Liver (tissue), 9 donors: Measurements from ENCODE around the gene DDHD1. TPM values are rescaled to one million over a fixed set of nuclear protein-coding genes. Genes with fewer than 3 reads are reported as not detected.

Experiments used
- DNase-seq: peaks from one replicate; pipeline ENCODE4 v3.0.0-alpha.2; 2017; ENCODE audit warnings: low spot score
- H3K27ac ChIP-seq, 2 donors: one replicate each; pipeline ENCODE4 v1.7.0; 2013; ENCODE audit warnings: inconsistent platforms in 2 of 2, low read length in 2 of 2, control low read depth in 1 of 2, low read depth in 1 of 2, mild to moderate bottlenecking in 1 of 2
- H3K27me3 ChIP-seq, 4 donors: one replicate each; pipeline versions ENCODE4 v1.6.1 to v1.7.0; 2013; ENCODE audit warnings: low read length in 3 of 4, inconsistent platforms in 1 of 4, mild to moderate bottlenecking in 1 of 4, moderate library complexity in 1 of 4; ENCODE audit not compliant: control insufficient read depth in 4 of 4, insufficient read depth in 4 of 4
- H3K36me3 ChIP-seq, 4 donors: one replicate each; pipeline versions ENCODE4 v1.6.1 to v1.7.0; 2013; ENCODE audit warnings: low read length in 3 of 4, mild to moderate bottlenecking in 3 of 4, low read depth in 1 of 4, moderate library complexity in 1 of 4; ENCODE audit not compliant: control insufficient read depth in 4 of 4, insufficient read depth in 3 of 4
- H3K4me1 ChIP-seq, 4 donors: one replicate each; pipeline versions ENCODE4 v1.6.1 to v1.7.0; 2013; ENCODE audit warnings: low read length in 3 of 4, mild to moderate bottlenecking in 3 of 4, moderate library complexity in 1 of 4; ENCODE audit not compliant: control insufficient read depth in 4 of 4, insufficient read depth in 4 of 4
- H3K4me3 ChIP-seq, 3 donors: one replicate each; pipeline versions ENCODE4 v1.6.1 to v1.7.0; 2013; ENCODE audit warnings: low read length in 3 of 3, control low read depth in 1 of 3, low read depth in 1 of 3, mild to moderate bottlenecking in 1 of 3
- H3K9ac ChIP-seq, 2 donors: one replicate each; pipeline ENCODE4 v1.7.0; 2013; ENCODE audit warnings: low read length in 2 of 2, mild to moderate bottlenecking in 2 of 2, moderate library complexity in 2 of 2, control low read depth in 1 of 2, low read depth in 1 of 2
- H3K9me3 ChIP-seq, 4 donors: one replicate each; pipeline versions ENCODE4 v1.6.1 to v1.7.0; 2013; ENCODE audit warnings: low read length in 3 of 4; ENCODE audit not compliant: control insufficient read depth in 4 of 4
- EGR1 ChIP-seq, 2 donors: IDR thresholded peaks; 2 replicates each; pipeline ENCODE4 v1.6.1; 2016 to 2018; ENCODE audit warnings: antibody characterized with exemption in 2 of 2, low read depth in 2 of 2
- FOXA1 ChIP-seq: IDR thresholded peaks from 2 replicates; pipeline ENCODE4 v1.6.1; 2016; ENCODE audit warnings: antibody characterized with exemption
- FOXA2 ChIP-seq: IDR thresholded peaks from 2 replicates; pipeline ENCODE4 v1.6.1; 2016; ENCODE audit warnings: antibody characterized with exemption
- GABPA ChIP-seq, 2 donors: IDR thresholded peaks in 1 of 2; conservative IDR thresholded peaks in 1 of 2; 2 replicates each; pipeline ENCODE4 v1.6.1; 2016; ENCODE audit warnings: antibody characterized with exemption in 2 of 2, mild to moderate bottlenecking in 1 of 2, moderate library complexity in 1 of 2
- HNF4A ChIP-seq, 2 donors: conservative IDR thresholded peaks; 2 replicates each; pipeline ENCODE4 v1.6.1; 2016; ENCODE audit warnings: antibody characterized with exemption in 2 of 2, mild to moderate bottlenecking in 2 of 2
- HNF4G ChIP-seq: IDR thresholded peaks from 2 replicates; pipeline ENCODE4 v1.6.1; 2016; ENCODE audit warnings: antibody characterized with exemption
- JUND ChIP-seq, 2 donors: IDR thresholded peaks; 2 replicates each; pipeline ENCODE4 v1.6.1; 2016; ENCODE audit warnings: antibody characterized with exemption in 2 of 2
- NR2F2 ChIP-seq: IDR thresholded peaks from 2 replicates; pipeline ENCODE4 v1.6.1; 2016; ENCODE audit warnings: antibody characterized with exemption
- RAD21 ChIP-seq, 2 donors: IDR thresholded peaks; 2 replicates each; pipeline ENCODE4 v1.6.1; 2016; ENCODE audit warnings: antibody characterized with exemption in 2 of 2, mild to moderate bottlenecking in 2 of 2
- RXRA ChIP-seq, 2 donors: IDR thresholded peaks; 2 replicates each; pipeline ENCODE4 v1.6.1; 2017 to 2018; ENCODE audit warnings: antibody characterized with exemption in 2 of 2, mild to moderate bottlenecking in 1 of 2
- SP1 ChIP-seq: IDR thresholded peaks from 2 replicates; pipeline ENCODE4 v1.6.1; 2018; ENCODE audit warnings: antibody characterized with exemption, mild to moderate bottlenecking
- TAF1 ChIP-seq: conservative IDR thresholded peaks from 2 replicates; pipeline ENCODE4 v1.6.1; 2016; ENCODE audit warnings: antibody characterized with exemption, mild to moderate bottlenecking
- YY1 ChIP-seq: IDR thresholded peaks from 2 replicates; pipeline ENCODE4 v1.6.1; 2016; ENCODE audit warnings: antibody characterized with exemption, mild to moderate bottlenecking
- WGBS: extraction: QIAGEN DNeasy Blood & Tissue Kit; methylation state at CpG from one replicate; pipeline ENCODE4 v1.1.7; 2013; 5-methylcytosine and 5-hydroxymethylcytosine counted together
- polyA plus RNA-seq, 2 donors: library from polyadenylated mRNA; stranded (reverse) in 1 of 2; unstranded in 1 of 2; fragments of 200-250 nt in 1 of 2; fragments of >200 nt in 1 of 2; fragmentation: Nextera tagmentation in 1 of 2; extraction: Ambion mirVana in 1 of 2; gene quantifications; one replicate each; pipeline versions ENCODE4 v1.2.1 to v1.2.3, GENCODE V29; 2013 to 2015
- total RNA-seq, 2 donors: library from RNA; depleted of rRNA; stranded (reverse); fragments of >200 nt; gene quantifications; one replicate each; pipeline ENCODE4 v1.2.3, GENCODE V29; 2014
- TF ChIP-seq, protein P1 (sequence below): IDR thresholded peaks from 2 replicates; pipeline ENCODE4 v1.6.1; 2016; ENCODE audit warnings: antibody characterized with exemption
- TF ChIP-seq, protein P2 (sequence below): IDR thresholded peaks from 2 replicates; pipeline ENCODE4 v1.6.1; 2016; ENCODE audit warnings: antibody characterized with exemption, mild to moderate bottlenecking
- TF ChIP-seq, protein P3 (sequence below): IDR thresholded peaks from 2 replicates; pipeline ENCODE4 v1.6.1; 2016; ENCODE audit warnings: antibody characterized with exemption
- TF ChIP-seq, protein P4 (sequence below): fragments of 150-350 bp; IDR thresholded peaks from 2 replicates; pipeline ENCODE4 v1.5.1; 2017; ENCODE audit warnings: improper control_type of control experiment, low read depth, low read length; ENCODE audit not compliant: missing input control
- TF ChIP-seq, protein P5 (sequence below): IDR thresholded peaks from 2 replicates; pipeline ENCODE4 v1.6.1; 2016; ENCODE audit warnings: antibody characterized with exemption
- donor health status: healthy.
- donor health status: healthy.
- donor health status: healthy.
- donor health status: healthy.
- donor health status: healthy.

DDHD1 gene
- total and polyA plus RNA-seq, 4 donors, result 1.3 to 14.3 (median 5.2) TPM

DNA sequence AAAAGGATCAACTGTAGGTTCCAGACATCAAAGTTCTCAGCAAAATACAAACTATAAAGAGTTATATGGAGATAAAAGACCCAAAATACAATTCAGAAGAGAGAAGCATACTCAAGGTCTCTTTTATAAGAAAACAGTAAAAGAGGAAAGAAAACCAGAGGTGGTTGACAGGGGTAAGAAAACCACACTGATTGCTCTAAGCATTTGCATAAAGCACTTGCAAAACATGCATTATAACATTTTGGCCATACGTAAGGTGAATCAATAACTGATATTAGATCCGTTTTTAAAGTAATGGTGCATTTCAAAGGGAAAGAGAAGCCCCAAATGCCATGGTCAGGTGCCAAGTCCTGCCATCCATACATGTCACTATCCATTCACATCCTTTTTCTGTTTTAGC lies 5.9 kb downstream of the DDHD1 start:
- DNase-seq, result no peak
- TF ChIP-seq, protein P1, sequence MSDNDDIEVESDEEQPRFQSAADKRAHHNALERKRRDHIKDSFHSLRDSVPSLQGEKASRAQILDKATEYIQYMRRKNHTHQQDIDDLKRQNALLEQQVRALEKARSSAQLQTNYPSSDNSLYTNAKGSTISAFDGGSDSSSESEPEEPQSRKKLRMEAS, result no peak
- TF ChIP-seq JUND (IDR thresholded peaks at IDR 0.05) (no peak), RXRA (IDR thresholded peaks at IDR 0.05) (no peak), TAF1 (no peak), SP1 (no peak), RAD21 (IDR thresholded peaks at IDR 0.05) (no peak), NR2F2 (no peak), EGR1 (IDR thresholded peaks at IDR 0.05; ENCODE audit: low read depth in 2 of 2) (no peak), GABPA (IDR thresholded peaks at IDR 0.05 in 1 of 2, conservative IDR thresholded peaks at IDR 0.05 in 1 of 2) (no peak)
- TF ChIP-seq, protein P2, sequence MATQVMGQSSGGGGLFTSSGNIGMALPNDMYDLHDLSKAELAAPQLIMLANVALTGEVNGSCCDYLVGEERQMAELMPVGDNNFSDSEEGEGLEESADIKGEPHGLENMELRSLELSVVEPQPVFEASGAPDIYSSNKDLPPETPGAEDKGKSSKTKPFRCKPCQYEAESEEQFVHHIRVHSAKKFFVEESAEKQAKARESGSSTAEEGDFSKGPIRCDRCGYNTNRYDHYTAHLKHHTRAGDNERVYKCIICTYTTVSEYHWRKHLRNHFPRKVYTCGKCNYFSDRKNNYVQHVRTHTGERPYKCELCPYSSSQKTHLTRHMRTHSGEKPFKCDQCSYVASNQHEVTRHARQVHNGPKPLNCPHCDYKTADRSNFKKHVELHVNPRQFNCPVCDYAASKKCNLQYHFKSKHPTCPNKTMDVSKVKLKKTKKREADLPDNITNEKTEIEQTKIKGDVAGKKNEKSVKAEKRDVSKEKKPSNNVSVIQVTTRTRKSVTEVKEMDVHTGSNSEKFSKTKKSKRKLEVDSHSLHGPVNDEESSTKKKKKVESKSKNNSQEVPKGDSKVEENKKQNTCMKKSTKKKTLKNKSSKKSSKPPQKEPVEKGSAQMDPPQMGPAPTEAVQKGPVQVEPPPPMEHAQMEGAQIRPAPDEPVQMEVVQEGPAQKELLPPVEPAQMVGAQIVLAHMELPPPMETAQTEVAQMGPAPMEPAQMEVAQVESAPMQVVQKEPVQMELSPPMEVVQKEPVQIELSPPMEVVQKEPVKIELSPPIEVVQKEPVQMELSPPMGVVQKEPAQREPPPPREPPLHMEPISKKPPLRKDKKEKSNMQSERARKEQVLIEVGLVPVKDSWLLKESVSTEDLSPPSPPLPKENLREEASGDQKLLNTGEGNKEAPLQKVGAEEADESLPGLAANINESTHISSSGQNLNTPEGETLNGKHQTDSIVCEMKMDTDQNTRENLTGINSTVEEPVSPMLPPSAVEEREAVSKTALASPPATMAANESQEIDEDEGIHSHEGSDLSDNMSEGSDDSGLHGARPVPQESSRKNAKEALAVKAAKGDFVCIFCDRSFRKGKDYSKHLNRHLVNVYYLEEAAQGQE, result no peak
- TF ChIP-seq, protein P3, sequence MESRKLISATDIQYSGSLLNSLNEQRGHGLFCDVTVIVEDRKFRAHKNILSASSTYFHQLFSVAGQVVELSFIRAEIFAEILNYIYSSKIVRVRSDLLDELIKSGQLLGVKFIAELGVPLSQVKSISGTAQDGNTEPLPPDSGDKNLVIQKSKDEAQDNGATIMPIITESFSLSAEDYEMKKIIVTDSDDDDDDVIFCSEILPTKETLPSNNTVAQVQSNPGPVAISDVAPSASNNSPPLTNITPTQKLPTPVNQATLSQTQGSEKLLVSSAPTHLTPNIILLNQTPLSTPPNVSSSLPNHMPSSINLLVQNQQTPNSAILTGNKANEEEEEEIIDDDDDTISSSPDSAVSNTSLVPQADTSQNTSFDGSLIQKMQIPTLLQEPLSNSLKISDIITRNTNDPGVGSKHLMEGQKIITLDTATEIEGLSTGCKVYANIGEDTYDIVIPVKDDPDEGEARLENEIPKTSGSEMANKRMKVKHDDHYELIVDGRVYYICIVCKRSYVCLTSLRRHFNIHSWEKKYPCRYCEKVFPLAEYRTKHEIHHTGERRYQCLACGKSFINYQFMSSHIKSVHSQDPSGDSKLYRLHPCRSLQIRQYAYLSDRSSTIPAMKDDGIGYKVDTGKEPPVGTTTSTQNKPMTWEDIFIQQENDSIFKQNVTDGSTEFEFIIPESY, result no peak
- TF ChIP-seq, protein P4, sequence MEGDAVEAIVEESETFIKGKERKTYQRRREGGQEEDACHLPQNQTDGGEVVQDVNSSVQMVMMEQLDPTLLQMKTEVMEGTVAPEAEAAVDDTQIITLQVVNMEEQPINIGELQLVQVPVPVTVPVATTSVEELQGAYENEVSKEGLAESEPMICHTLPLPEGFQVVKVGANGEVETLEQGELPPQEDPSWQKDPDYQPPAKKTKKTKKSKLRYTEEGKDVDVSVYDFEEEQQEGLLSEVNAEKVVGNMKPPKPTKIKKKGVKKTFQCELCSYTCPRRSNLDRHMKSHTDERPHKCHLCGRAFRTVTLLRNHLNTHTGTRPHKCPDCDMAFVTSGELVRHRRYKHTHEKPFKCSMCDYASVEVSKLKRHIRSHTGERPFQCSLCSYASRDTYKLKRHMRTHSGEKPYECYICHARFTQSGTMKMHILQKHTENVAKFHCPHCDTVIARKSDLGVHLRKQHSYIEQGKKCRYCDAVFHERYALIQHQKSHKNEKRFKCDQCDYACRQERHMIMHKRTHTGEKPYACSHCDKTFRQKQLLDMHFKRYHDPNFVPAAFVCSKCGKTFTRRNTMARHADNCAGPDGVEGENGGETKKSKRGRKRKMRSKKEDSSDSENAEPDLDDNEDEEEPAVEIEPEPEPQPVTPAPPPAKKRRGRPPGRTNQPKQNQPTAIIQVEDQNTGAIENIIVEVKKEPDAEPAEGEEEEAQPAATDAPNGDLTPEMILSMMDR, result no peak
- Histone ChIP-seq H3K36me3 (no peaks in the 10 kb centered on the region), H3K9ac (no peak overlapping the region), H3K27ac (no peak overlapping the region), H3K27me3 (no peaks in the 10 kb centered on the region), H3K4me3 (no peak overlapping the region), H3K4me1 (peaks cover 0 to 14% (median 7%) of the 10 kb centered on the region in 4 donors), H3K9me3 (no peaks in the 10 kb centered on the region)
- WGBS, result 83% methylated on average over 2 of the region's 2 CpGs

DNA sequence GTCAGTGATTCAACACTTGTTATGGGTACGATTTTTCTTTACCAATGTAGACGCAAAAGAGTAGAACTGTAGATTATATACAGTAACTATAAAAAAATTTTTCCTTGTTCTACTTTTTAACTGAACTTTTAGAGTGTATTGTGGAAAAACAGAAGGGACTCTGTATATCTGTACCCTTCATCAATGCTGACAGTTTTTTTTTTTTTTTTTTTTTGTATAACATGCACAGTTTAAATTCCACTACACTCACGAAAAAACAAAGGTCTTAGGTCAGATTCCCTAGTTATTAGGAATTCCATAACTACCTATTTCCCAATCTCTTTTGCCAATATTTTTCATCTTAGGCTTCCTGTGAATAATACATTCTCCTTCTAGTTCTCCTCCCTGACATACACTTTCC lies 6.4 kb downstream of the DDHD1 start:
- WGBS, result 76% methylated on average over 3 of the region's 3 CpGs
- Histone ChIP-seq H3K4me3 (no peak overlapping the region), H3K9ac (no peak overlapping the region), H3K27me3 (no peaks in the 10 kb centered on the region), H3K4me1 (peaks cover 0 to 9% (median 4%) of the 10 kb centered on the region in 4 donors), H3K27ac (no peak overlapping the region), H3K36me3 (no peaks in the 10 kb centered on the region), H3K9me3 (peaks cover 0 to 2% (median 0%) of the 10 kb centered on the region in 4 donors)
- no peak for DNase-seq
- no peak for TF ChIP-seq RAD21 (IDR thresholded peaks at IDR 0.05)
- TF ChIP-seq JUND (IDR thresholded peaks at IDR 0.05), result no peak
- TF ChIP-seq HNF4A (conservative IDR thresholded peaks at IDR 0.05), result no peak
- no peak for TF ChIP-seq FOXA1
- TF ChIP-seq TAF1, result no peak
- no peak for TF ChIP-seq HNF4G
- TF ChIP-seq, protein P5, sequence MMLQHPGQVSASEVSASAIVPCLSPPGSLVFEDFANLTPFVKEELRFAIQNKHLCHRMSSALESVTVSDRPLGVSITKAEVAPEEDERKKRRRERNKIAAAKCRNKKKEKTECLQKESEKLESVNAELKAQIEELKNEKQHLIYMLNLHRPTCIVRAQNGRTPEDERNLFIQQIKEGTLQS, result no peak
- TF ChIP-seq, protein P4, result no peak
- no peak for TF ChIP-seq FOXA2
- no peak for TF ChIP-seq YY1
- no peak for TF ChIP-seq EGR1 (IDR thresholded peaks at IDR 0.05; ENCODE audit: low read depth in 2 of 2)
- no peak for TF ChIP-seq SP1
- no peak for TF ChIP-seq RXRA (IDR thresholded peaks at IDR 0.05)
- TF ChIP-seq, protein P2, result no peak
- no peak for TF ChIP-seq NR2F2
